Osteoblast (primary cell): ENCODE measurements around the gene FAM234A. TPM values are rescaled to one million over a fixed set of nuclear protein-coding genes. Genes with fewer than 3 reads are reported as not detected.

Experiments used
- DNase-seq: peaks from one replicate; pipeline ENCODE4 v3.0.0; 2011; ENCODE audit warnings: low spot score, mixed read lengths; ENCODE audit not compliant: insufficient read length; ENCODE audit errors: missing footprints
- H2AFZ ChIP-seq: 2 replicates; pipeline ENCODE4 v1.6.0; 2011; ENCODE audit warnings: mild to moderate bottlenecking, low read length
- H3K27ac ChIP-seq: 2 replicates; pipeline ENCODE4 v1.5.1; 2011; ENCODE audit warnings: mild to moderate bottlenecking, low read depth, low read length, moderate library complexity
- H3K27me3 ChIP-seq: 2 replicates; pipeline ENCODE4 v1.6.0; 2012; ENCODE audit warnings: mild to moderate bottlenecking, control low read depth, inconsistent platforms, low read length, moderate library complexity; ENCODE audit not compliant: insufficient read depth
- H3K36me3 ChIP-seq: 2 replicates; pipeline ENCODE4 v1.5.1; 2011; ENCODE audit warnings: mild to moderate bottlenecking, low read length, control low read depth, moderate library complexity; ENCODE audit not compliant: insufficient read depth
- H3K4me1 ChIP-seq: 2 replicates; pipeline ENCODE4 v1.5.1; 2011; ENCODE audit warnings: mild to moderate bottlenecking, low read length, control low read depth, moderate library complexity; ENCODE audit not compliant: insufficient read depth
- H3K4me2 ChIP-seq: 2 replicates; pipeline ENCODE4 v1.6.0; 2011; ENCODE audit warnings: mild to moderate bottlenecking, low read length; ENCODE audit not compliant: insufficient read depth
- H3K4me3 ChIP-seq: fragments of 200-600 bp; sonication (generic); 3 replicates; pipeline ENCODE4 v1.5.1; 2012; ENCODE audit warnings: mild to moderate bottlenecking, low read length, inconsistent platforms; ENCODE audit not compliant: insufficient read depth
- H3K79me2 ChIP-seq: 2 replicates; pipeline ENCODE4 v1.6.0; 2012; ENCODE audit warnings: mild to moderate bottlenecking, low read length, control low read depth, inconsistent platforms; ENCODE audit not compliant: insufficient read depth
- H3K9me3 ChIP-seq: 2 replicates; pipeline ENCODE4 v1.5.1; 2011; ENCODE audit warnings: low read depth, low read length, control low read depth
- H4K20me1 ChIP-seq: 2 replicates; pipeline ENCODE4 v1.6.0; 2012; ENCODE audit warnings: mild to moderate bottlenecking, low read length, control low read depth; ENCODE audit not compliant: insufficient read depth
- CTCF ChIP-seq: IDR thresholded peaks from 2 replicates; pipeline ENCODE4 v1.5.1; 2011; ENCODE audit warnings: mild to moderate bottlenecking, low read depth, low read length, moderate library complexity; ENCODE audit errors: extremely low read depth
- total RNA-seq: library from RNA; depleted of rRNA; stranded (reverse); fragments of >200 nt; gene quantifications from 2 replicates; pipeline ENCODE4 v1.2.3, GENCODE V29; 2012

The FAM234A gene
- total RNA-seq, 1 donor = 113 TPM

- Histone ChIP-seq H4K20me1 (no peaks in the 10 kb centered on the region), H3K79me2 (no peaks in the 10 kb centered on the region), H3K27me3 (no peaks in the 10 kb centered on the region), H3K4me2 (no peak overlapping the region), H3K9me3 (no peaks in the 10 kb centered on the region), H3K27ac (no peak overlapping the region), H3K4me1 (no peaks in the 10 kb centered on the region), H3K36me3 (peaks cover 6% of the 10 kb centered on the region), H3K4me3 (no peak overlapping the region), H2AFZ (no peak overlapping the region)
- TF ChIP-seq CTCF = no peak
- DNase-seq = peak; percentile 88
Observed at GRCh38 chr16:290681-291405, 56.2 kb downstream of the FAM234A start.

GRCh38 chr16:291539-291938 lies 56.9 kb downstream of the FAM234A start:
- H2AFZ ChIP-seq = no peak overlapping the region
- no peak overlapping the region for H3K4me2 ChIP-seq
- H3K4me3 ChIP-seq = no peak overlapping the region
- no peaks in the 10 kb centered on the region for H4K20me1 ChIP-seq
- no peaks in the 10 kb centered on the region for H3K4me1 ChIP-seq
- TF ChIP-seq CTCF = no peak
- no peaks in the 10 kb centered on the region for H3K79me2 ChIP-seq
- no peaks in the 10 kb centered on the region for H3K9me3 ChIP-seq
- no peak for DNase-seq
- peaks cover 7% of the 10 kb centered on the region for H3K36me3 ChIP-seq
- no peaks in the 10 kb centered on the region for H3K27me3 ChIP-seq
- no peak overlapping the region for H3K27ac ChIP-seq

GRCh38 chr16:293043-293775 lies 58.6 kb downstream of the FAM234A start:
- H3K4me1 ChIP-seq = no peaks in the 10 kb centered on the region
- H3K36me3 ChIP-seq = peaks cover 18% of the 10 kb centered on the region
- no peaks in the 10 kb centered on the region for H3K9me3 ChIP-seq
- no peak overlapping the region for H3K27ac ChIP-seq
- no peaks in the 10 kb centered on the region for H3K79me2 ChIP-seq
- H3K4me3 ChIP-seq = no peak overlapping the region
- TF ChIP-seq CTCF = no peak
- H3K27me3 ChIP-seq = no peaks in the 10 kb centered on the region
- no peak overlapping the region for H2AFZ ChIP-seq
- no peak for DNase-seq
- no peaks in the 10 kb centered on the region for H4K20me1 ChIP-seq
- H3K4me2 ChIP-seq = no peak overlapping the region

GRCh38 chr16:296276-296675 lies 61.7 kb downstream of the FAM234A start:
- H2AFZ ChIP-seq = no peak overlapping the region
- H4K20me1 ChIP-seq = no peaks in the 10 kb centered on the region
- H3K9me3 ChIP-seq = no peaks in the 10 kb centered on the region
- TF ChIP-seq CTCF = no peak
- H3K4me2 ChIP-seq = no peak overlapping the region
- H3K27ac ChIP-seq = no peak overlapping the region
- H3K27me3 ChIP-seq = no peaks in the 10 kb centered on the region
- no peaks in the 10 kb centered on the region for H3K4me1 ChIP-seq
- no peak for DNase-seq
- H3K79me2 ChIP-seq = no peaks in the 10 kb centered on the region
- no peak overlapping the region for H3K4me3 ChIP-seq
- H3K36me3 ChIP-seq = peaks cover 12% of the 10 kb centered on the region
